IPS DF 19.7 (cell line): Measurements from ENCODE around the gene PKNOX2.

Experiments
- DNase-seq: peaks from one replicate; pipeline ENCODE4 v3.0.0-alpha.2; 2013; ENCODE audit warnings: low read depth, low spot score

PKNOX2 gene

GRCh38 chr11:125476721-125477120 lies 312.2 kb downstream of the PKNOX2 start:
- DNase-seq = no peak

DNA sequence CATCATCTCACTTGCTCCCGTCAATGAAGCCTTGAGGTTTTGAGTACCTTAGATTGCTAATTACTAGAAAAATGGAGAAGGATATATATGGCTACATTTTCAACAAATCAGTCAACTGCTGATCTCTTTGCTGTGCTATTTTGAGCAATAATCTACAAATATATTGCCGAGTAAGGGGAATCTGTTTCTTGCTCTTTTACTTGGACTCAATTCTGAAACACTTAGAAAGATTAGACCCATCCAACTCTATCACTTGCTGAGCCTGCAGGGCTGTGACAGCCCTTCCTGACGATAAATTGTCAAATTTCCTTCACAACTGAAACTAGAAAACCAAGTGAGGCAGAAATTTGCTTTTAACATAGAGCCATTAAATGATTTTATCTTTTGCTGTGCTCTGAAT lies 314.6 kb downstream of the PKNOX2 start:
- no peak for DNase-seq

DNA sequence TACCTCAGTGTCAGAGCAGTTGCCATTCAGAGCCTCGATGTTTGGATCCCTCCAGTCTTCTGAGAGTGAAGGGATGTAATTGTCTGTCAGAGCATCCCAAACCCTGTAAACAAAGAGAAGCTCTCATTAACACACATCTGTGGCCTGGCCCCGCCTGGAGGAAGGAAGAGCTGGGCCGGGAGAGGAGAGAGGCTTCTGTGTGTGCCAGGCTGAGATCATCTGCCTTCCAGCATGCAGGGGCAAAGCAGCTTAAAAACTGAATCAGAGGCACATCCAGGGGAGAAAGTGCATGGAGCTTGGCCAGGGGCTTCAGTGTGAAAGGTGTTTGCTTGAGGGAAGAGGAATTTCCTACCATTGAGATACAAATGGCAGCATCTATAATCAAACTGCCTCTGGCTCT lies 317.0 kb downstream of the PKNOX2 start:
- DNase-seq = no peak
